GM12892 (cell line): Measurements from ENCODE around the gene FOXN1.

Experiments used
- DNase-seq: peaks from one replicate; pipeline ENCODE4 v3.0.0; 2011; ENCODE audit not compliant: insufficient read length
- FAIRE-seq: peaks from 2 replicates; lab custom pipeline; 2011; peaks lifted over from hg19 to GRCh38; lab: Jason Lieb, UNC
- POLR2A ChIP-seq: IDR thresholded peaks from 2 replicates; pipeline ENCODE4 v1.6.1; 2011; ENCODE audit warnings: low read depth, low read length, control low read depth
- POLR2AphosphoS5 ChIP-seq: IDR thresholded peaks from 2 replicates; pipeline ENCODE4 v1.6.1; 2011; ENCODE audit warnings: low read depth, low read length, control low read depth
- TAF1 ChIP-seq: IDR thresholded peaks from 2 replicates; pipeline ENCODE4 v1.6.1; 2011; ENCODE audit warnings: low read depth, mild to moderate bottlenecking, control low read depth, low read length, borderline replicate concordance

FOXN1 gene

DNA sequence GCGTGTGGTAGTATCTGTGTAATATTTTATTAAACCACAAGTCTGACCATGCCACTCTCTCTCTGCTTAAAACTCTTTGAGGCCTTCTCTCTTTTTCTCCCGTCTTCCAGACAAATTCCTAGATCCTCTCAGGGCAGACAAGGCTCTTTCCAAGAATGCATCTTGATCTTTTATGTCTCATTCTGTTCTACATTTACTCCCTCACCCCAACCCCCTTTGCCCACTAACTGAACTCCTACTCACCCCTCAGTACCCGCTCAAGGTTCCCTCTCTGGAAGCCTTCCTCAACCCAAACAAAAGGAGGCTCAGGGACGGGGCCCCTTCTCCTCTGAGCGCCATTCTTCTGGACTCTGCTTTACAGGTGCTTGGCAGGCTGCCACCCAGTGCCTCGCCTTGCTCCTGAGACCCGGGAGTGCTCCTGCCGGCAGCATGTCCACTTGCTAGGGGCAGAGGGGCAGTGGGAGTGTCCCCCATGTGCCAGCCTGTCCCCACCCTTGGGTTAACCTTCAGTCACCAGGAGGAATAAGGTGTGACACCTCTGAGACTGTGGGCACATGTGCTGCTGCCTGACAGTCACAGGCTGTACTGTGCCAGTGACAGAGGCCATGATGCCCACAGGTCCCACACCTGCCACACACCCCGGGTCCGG, 23.5 kb upstream of the FOXN1 start:
- no peak for DNase-seq
- no peak for TF ChIP-seq POLR2A
- TF ChIP-seq POLR2AphosphoS5 = no peak
- TF ChIP-seq TAF1 = no peak
- no peak for FAIRE-seq

DNA sequence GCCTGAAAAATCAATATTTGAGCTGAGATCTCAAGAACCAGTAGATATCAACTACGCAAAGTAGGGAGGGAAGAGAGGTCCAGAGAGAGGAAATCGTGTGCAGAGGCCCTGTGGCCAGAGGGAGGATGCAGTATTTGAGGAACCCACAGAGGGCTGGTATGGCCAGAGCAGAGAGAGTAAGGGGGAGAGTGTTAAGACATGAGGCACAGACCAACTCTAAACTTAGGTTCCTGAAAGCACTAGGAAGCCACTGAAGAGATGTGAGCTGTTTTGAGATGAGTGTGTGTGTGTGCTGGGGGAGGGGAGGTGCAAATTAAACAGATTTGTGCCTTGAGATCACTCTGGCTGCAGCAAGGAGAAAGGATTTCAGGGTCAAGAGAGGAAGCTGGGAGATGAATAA, 21.9 kb upstream of the FOXN1 start:
- TF ChIP-seq TAF1 = no peak
- TF ChIP-seq POLR2A = peak; percentile 54
- 0 out of 2 replicates have a peak, but pooled peaks have one; percentile 18 for TF ChIP-seq POLR2AphosphoS5
- peak; percentile 66 for DNase-seq
- peak; percentile 91 for FAIRE-seq

DNA sequence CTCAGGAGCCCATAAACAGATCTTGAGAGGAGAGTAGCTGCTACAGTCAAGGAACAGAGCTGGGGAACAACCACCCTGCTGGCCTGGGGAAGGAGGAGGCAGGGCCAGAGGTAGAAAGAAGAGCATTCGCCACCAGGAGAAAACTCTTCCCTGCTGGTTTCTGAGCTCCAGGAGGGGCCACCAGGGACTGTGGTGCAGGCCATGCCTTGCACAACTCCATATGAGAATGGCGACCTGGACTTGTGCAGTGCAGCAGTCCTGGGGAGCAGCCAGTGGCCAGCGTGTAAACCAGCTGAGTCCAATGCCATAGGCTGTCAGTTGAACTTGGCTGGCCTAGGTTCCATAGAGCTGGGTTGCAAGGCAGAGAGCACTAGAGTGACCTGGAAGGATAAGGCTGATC, 21.1 kb upstream of the FOXN1 start:
- FAIRE-seq (peak; percentile 78), DNase-seq (no peak)
- TF ChIP-seq POLR2A (no peak), TAF1 (no peak)

GRCh38 chr17:28487881-28488532, 18.1 kb upstream of the FOXN1 start:
- no peak for FAIRE-seq
- no peak for DNase-seq
- TF ChIP-seq TAF1 = no peak
- no peak for TF ChIP-seq POLR2A
- no peak for TF ChIP-seq POLR2AphosphoS5

GRCh38 chr17:28488533-28489276, 17.4 kb upstream of the FOXN1 start:
- peak; percentile 24 for FAIRE-seq
- no peak for TF ChIP-seq POLR2AphosphoS5

DNA sequence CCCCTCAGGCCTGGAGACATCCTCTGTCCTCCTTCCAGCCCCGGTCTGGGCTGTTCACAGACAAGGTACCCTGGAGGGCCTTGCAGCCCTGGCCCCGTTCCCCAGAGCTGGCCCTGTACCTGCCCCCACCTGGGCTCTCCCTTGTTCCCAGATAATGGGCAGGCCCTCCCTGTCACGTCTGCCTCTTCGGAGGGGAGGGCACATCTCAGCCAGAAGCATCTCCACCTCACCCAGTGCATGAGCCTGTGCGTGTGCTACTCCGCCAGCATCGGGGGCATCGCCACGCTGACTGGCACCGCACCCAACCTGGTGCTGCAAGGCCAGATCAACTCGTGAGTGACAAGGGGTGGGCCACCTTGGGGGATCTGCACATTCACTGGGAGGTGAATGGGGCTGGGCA, 14.9 kb upstream of the FOXN1 start:
- no peak for TF ChIP-seq POLR2AphosphoS5
- no peak for FAIRE-seq
- DNase-seq = no peak

More at GRCh38 chr17:28488533-28489276, 17.4 kb upstream of the FOXN1 start:
- no peak for DNase-seq

- no peak for DNase-seq
- no peak for FAIRE-seq
- no peak for TF ChIP-seq POLR2A
- no peak for TF ChIP-seq POLR2AphosphoS5
- no peak for TF ChIP-seq TAF1
These were observed 14.3 kb upstream of the FOXN1 start for GRCh38 chr17:28491860-28492259.

DNA sequence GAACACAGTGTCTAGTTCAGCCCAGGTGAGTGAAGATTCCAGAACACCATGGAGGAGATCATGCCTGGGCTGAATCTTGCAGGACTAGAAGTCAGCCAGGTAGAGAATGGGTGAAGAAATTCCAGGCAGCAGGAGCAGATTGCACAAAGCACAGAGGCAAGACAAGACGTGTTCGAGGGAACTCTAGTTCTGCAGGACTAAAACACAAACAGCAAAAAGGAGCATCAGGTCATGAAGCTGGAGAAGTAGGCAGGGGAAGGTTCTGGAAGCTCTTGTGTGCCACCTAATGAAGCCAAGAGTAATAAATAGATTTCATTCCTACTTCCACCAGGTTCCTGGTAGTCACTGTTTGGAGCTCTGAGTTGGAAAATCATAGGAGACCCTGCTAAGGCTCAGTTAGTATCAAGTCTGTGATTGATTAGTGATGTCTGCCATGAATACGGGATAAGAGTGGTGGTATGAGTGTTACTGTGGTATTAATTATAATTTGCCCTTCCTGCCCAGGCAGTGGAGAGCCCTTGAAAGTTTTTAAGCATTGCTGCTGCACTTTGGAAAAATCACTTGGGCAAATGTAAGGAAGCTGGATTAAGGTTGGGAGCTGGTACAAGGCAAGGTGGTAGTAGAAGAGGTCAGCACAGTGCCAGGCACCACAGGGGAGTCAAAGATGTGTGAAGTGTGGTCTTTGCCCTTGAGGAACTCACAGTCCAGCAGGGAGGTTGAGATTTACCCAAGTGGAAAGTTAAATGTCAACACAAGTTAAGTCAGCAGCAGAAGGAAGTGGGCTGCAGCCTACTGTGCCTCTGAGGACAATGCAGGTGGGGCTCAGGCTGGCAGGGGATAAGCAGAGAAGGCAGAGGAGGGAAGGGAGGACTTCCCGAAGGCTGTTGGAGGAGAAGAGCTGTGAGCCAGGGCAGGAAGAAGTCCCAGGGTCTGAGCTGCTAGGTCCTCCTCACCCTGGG, 13.5 kb upstream of the FOXN1 start:
- FAIRE-seq (no peak), DNase-seq (no peak)
- no peak for TF ChIP-seq TAF1
- TF ChIP-seq POLR2AphosphoS5 = no peak
- TF ChIP-seq POLR2A = no peak

DNA sequence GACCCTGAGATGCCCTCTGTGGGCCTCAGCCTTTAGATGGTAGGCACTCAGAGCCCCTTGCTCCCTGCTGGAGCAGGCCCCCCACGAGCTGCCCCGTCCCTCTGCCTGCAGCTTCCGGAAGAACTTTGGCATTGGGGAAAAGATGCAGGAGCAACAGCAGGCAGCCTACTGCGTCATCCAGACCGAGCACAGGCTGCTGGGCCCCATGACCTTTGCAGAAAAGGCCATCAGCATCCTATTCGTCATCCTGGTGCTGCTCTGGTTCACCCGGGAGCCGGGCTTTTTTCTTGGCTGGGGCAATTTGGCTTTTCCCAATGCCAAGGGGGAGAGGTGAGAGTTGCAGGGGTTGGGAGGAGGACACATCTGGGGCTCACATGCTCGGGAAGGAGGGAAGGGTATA, 12.7 kb upstream of the FOXN1 start:
- TF ChIP-seq POLR2A (no peak), POLR2AphosphoS5 (no peak), TAF1 (no peak)
- FAIRE-seq (no peak), DNase-seq (no peak)

DNA sequence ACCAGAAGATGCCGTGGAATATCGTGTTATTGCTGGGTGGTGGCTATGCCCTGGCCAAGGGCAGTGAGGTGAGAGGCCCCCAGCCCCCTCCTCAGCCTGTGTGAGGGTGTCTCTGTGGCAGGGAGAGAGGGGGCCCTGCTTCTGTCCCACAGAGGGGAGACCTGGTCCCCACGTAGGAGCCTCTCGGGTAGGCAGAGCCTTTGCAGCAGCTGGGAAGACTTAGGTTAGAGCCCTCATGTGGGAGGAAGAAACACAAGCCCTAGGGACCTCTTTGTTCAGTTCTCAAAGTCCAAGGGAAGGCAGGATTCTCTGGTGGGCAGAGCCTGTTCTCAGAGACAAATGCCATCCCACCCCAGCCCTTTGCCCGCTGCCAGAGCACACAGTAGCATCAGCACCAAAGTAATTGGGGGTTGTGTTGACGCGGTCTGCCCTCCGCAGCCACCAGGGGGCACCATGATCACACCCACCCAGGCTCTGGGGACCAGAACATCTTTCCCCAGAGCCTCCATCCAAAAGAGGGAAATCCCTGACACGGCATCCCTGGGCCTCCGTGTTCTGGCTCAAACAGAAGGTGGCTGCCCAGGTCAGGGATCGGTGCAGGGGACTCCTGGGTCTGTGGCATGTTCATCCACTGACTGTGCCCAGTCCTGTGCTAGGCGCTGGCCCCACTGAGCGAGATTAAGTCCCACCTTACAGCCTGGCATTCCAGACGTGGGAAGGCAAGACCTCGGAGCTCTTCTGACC, 11.5 kb upstream of the FOXN1 start:
- no peak for TF ChIP-seq TAF1
- no peak for TF ChIP-seq POLR2AphosphoS5
- no peak for TF ChIP-seq POLR2A
- peak; percentile 96 for FAIRE-seq
- peak; percentile 93 for DNase-seq

- TF ChIP-seq TAF1 (no peak), POLR2AphosphoS5 (no peak), POLR2A (no peak)
- FAIRE-seq = no peak
- DNase-seq = no peak
These were observed 10.5 kb upstream of the FOXN1 start for GRCh38 chr17:28495635-28496034.
